HS-27A (cell line): ENCODE results near the gene KLHL34.

Source experiments
- DNase-seq: peaks from one replicate; pipeline ENCODE4 v3.0.0-alpha.2; 2012; ENCODE audit warnings: low read depth, missing footprints

The KLHL34 gene, protein sequence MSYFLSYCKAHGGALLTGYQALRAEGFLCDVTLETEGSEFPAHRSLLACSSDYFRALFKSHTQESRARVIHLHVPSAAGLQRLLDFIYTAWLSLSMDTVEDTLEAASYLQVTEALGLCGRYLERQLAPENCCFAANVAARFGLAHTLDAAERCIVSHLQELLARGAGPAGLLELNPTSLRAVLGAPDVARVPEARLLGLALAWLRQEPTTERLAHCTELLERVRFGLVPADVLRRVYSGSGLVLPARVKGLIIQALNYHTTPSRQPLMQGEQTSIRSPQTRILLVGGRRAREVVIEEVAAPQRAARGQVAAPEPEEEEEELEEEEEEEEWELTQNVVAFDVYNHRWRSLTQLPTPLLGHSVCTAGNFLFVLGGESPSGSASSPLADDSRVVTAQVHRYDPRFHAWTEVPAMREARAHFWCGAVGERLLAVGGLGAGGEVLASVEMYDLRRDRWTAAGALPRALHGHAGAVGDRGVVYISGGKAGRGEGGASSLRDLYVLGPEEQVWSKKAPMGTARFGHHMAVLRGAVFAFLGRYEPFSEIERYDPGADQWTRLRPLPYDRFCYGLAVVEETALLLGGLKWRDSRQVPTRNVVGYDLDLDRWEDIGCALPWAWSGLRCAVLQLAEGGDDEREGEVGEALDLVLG

DNA sequence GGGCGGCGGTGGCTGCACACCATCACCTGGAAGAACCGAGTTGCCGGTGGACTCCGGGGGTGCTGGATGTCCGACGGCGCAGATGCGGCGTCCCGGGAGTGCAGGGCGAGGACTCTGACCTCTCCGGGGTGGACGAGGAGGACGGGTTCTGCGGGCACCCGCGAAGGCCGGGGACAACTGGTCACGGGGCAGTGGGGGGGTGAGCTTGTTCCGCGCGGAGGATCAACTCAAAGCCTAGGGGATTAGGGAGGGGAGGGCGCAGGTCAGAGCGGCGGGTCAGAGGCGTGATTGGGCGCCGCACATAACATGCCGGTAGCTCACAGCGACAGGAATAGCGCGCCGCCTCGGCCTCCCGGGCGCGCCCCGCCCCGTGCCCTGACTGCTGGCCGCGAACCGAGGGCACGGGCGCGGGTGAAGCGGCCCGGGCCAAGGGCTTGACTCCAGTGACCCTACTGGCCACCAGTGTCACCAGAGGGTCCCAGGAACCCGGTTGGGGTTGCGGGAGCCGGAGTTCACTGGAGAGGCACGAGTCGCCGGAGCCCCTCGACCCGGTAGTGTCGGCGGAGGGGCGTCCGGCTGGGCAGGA is at the start of gene KLHL34:
TSS of gene KLHL34 (minus strand) at position 179 of the 586 bp plus-strand sequence. CDS start 542 bp downstream, outside the sequence.
- DNase-seq = no peak

DNA sequence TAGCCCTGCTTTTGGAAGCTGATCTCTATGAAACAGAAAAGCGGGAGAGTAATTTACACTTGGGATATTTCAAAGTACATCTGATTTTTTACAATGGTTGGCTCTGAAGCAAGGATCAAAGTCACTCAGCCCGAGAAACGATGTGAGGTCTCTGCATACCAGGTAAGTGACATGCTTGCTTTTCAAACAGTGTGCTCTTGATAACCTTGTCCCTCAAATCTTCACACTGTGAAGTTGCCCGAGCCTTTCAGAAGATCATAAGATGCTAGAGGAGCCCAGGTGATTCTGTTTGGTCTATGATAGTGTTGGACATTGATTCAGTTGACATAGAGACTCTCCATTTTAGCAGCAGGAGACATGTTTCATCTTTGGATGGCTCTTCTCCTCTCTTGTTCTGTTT is 47.1 kb upstream of the KLHL34 start:
- DNase-seq = no peak

DNA sequence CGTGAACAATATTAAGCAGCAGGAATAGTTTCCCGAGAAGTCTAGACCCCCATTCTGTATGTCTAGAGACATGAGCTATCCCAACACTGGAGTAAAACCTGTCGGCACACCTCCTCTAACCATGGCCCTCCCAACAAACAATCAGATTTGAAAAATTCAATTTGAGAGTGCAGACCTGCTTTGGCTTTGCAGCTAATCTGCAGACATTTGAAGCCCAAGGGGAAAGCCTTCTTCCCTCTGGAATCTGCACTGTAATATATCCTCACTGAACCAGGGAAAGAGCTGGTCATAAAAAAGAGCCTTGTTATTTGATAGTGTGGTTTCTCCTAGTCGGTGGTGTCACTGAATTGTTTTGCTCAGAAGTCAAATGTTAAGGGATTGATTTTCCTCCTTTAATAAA is 44.6 kb upstream of the KLHL34 start:
- DNase-seq = no peak

DNA sequence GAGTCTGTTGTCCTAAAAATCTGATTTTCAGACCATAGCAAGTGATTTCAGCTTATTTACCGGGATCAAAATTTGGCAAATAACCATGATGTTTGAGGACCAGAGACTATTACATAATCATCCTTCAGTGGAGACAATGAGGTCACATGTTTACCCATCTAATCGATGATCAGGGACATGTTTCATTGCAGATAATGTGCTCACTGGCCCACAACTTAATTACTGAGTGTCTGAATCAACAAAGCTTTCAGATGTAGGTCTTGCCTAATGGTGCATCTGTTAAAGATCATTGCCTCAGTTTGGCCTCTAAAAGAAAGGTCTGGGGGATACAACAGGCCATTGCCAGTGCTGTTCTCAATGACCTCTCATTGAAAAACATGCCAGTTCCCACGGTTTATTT is 42.8 kb upstream of the KLHL34 start:
- DNase-seq = no peak

DNA sequence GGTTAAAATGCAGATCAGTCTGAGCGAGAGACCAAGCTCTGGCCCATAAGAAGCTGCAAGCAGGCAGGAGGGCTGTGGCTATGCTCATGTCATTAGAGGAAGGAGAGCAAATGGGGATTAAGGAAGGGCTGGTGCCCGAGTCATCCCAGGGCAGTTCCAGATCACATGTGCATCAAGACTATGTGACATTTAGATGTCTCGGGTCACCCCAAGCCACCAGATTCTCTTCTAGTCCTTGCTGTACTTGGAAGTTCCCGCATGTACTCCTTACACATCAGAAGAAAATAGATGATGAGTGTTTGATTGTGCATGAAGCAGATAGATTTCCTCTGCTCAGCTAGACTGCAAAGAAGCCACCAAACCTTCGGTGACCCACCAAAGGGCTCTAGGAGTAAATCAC is 42.1 kb upstream of the KLHL34 start:
- no peak for DNase-seq

DNA sequence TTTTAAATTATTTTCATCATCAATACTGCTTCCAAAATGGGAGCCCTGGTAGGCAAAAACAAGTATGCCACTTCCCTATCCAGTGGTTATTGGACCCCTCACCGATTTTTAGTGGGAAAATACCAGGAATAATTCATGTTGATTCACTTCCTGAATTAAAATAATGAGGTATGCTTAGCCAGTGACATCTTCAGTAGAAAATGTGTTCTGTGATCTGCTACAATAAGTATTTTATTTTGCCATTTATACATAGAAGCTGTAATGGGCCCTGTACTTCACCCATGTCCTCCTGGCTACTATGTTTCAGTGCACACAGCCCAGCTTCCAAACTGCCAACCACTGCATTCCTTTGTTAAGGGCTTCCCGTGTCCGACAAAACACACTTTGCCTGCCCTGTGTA is 41.0 kb upstream of the KLHL34 start:
- DNase-seq = no peak

DNA sequence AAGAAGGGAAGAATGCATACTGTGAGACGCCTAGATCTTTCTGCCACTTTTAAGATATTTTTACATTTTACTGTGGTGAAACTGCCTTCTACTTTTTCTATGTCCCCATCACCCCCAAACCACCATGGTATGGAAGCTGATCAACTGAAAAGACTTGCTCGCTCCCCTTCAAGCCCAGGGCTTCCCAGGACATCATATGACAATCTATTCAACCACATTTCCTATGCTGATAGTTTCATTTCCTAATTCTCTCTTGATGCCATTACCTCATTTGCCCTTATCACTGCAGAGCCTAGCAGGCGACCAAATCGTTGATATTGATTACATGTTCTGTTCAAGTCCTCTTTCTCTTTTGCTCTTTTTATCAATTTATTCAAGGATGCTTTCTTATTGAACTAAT is 40.1 kb upstream of the KLHL34 start:
- no peak for DNase-seq

DNA sequence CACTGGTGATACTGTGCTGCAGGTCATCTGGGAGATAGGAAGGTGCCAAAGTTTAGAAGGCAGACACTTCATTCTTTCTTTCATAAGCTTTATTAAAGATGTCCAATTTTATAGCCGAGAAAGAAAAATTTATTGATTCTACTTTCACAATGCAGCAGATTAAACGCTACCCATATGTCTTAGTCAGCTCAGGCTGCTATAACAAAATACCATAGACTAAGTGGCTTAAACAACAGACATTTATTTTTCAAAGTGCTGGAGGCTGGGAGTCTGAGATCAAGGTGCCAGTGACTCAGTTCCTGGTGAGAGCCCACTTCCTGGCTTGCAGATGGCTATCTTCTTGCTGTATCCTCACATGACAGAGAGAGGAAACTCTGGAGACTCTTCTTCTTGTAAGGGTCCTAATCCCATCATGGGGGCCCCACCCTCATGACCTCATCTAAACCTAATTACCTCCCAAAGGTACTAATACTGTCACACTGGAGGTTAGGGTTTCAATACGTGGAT is 33.4 kb upstream of the KLHL34 start:
- DNase-seq = no peak

DNA sequence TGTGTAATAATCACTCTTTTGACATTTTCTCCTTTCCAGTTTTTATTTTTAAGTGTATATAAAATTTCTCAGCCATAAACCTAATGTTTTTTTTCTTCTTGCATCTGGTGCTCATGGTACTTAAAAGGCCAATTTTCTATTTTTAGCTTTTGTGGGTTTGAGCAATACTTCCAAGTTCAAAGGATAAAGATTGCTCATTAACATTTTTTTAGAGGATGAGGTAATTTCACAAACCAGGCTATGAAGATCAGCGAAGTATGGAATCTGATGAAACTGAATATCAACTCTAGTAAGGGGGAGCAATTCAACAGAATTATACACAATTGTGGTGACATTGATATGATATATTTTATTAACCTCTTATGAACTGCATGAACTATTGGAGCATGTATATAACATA is 25.8 kb upstream of the KLHL34 start:
- no peak for DNase-seq

DNA sequence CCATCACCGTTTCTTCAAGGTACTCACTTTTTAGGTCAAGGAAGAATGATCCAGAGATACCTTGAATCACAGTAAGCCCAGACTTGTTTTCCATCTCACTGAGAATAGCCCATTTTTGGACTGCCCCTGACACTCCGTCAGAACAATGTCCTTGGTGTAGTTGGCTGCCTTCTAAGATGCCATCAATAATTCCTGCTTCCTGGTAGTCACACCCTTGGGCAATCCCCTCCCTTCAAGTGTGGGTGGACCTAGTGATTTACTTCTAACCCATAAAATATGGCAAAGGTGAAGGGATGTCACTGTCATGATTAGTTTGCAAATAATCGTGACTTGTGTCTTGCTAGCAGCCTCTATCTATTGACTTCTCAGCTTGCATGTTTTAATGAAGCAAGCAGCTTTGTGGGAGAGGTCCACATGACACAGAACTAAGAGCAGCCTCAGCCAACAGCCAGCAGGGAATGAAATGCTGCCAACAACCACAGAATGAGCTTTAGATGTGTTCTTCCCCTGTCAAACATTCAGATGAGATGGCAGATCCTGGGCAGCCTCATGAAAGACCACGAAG is 20.0 kb upstream of the KLHL34 start:
- DNase-seq = no peak

DNA sequence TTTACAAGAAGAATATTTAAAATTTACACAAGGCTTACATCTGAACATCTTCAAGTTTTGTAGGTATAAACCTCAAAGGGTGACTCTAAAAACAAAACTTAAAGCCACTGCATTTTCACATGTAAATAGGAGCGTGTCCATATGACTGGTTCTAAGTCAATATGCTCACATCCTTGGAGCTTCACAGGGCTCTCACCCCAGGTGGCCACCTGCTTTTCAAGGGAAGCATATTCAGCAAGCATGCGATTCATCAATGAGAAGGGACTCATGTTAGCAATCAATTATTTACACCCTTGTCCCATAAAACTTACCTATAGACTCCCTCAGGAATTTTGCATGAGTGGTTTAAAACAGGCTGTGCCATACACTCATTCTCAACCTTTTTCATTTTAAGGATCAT is 17.8 kb upstream of the KLHL34 start:
- DNase-seq = no peak

DNA sequence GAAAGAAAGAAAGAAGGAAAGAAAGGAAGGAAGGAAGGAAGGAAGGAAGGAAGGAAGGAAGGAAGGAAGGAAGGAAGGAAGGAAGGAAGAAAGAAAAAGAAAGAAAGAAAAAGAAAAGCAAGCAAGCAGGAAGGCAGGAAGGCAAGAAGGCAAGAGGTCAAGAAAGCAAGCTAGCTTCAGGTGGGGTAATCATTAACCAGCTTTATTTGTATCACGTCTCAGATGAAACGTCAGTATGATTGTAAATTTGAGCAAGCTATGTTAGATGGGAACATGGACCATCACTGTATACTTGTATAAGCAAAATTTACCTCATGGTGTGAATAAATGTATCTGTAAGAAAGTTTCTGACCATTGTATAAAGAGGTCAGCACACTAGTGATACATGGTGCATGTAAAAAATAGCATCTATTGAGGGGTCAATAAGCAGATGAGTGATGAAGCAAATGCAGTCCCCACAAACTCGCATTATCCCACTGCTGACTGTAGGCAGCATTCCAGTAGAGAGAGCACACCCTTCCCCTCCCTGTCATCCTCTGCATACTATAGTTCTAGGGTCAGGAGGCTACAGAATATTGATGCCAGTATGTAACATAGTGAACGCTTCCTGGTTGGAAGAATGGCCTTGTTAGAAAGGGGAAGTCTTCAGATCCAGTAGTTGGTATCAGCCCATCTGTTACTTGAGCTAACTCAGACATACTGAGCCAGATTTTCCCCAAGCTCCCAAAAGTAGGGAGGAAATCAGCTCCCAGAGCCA is 16.5 kb upstream of the KLHL34 start:
- no peak for DNase-seq

DNA sequence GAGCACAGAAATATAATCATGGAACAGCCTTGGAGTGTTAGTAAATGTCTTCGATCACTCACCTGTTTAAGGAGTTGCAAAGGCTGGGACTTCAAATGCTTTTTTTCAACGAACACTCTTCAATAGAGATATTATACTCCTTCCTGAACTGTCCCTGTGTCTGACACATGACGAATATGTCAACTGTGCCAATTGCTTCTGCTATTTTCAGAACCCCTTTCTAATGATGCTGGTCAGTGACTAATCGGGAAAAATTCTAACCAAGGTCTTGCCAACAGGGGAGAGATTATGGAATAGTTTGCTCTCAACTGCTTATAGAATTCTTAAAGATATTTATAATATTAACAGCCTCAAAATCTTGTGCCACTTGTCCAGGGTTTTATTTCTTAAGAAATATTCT is 8.5 kb upstream of the KLHL34 start:
- DNase-seq = peak; percentile 9

DNA sequence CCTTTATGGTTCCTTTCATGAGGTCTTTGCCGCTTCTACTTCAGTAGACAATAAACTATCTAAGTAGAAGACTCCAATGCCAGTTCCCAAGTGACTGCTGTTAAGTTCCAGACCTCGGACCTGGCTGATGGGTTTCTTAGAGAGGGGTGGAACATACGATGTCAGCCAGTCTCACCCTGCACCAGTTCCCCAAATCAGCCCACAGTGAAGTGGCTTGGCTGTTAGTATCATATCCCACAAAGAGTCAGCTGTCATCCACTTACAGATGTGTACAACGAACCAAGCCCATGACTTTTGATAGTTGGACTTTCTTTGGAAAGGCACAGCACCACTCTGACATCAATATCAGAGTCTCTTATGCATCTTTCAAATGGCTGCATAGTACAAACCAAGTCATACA is 8.1 kb upstream of the KLHL34 start:
- DNase-seq = no peak

DNA sequence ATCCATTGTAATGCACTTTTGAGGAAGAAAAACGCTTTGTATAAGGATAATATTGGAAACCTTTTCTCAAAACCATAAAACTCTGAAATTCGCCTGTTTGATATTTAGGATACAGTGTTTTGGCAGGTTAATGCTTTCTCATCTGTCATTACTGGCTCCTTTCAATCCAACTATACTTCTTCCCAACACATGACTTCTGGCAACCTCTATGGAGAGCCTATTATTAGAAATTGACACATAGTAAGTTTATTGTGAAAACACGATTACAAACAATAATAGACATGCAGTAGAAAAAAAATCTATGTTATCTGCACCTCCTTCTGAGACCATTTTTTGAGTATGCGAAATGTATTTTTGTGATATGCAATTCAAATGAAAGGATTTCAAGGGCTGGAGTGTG is 4.6 kb upstream of the KLHL34 start:
- no peak for DNase-seq

DNA sequence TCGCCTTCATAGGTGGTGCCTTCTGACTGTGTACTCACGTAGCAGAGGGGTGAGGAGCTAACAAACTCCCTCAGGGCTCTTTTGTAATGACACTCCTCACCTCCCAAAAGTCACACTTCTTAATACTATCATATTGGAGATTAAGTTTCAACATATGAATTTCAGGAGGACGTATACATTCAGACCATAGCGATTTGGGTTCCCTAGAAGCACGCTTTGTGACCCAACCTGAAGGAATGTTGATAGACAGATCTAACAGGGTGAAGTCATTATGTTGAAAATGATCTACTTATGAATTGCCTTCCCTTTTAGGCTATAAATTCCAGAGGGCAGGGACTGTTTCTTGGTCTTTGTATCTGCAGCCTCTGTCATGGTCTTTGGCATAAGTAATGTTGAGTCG is 3.2 kb upstream of the KLHL34 start:
- DNase-seq = no peak

DNA sequence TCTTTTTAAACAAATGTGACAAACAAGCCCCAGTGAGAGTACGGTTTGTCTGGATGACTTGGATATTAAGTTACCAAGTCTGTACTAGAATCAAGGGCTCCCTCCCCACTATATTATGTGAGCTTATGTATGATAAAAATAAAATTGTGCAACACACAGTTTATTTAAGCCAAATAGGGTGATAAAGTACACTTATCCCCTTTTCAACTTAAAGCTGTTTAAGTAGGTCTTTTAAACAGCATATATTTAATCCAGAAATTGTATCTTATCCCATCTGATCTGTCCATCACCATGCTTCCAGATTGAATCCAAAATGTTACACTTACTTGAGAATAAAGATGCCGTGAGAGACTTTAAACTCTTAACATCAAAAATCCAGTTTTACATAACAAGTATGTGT is 2.0 kb upstream of the KLHL34 start:
- no peak for DNase-seq

DNA sequence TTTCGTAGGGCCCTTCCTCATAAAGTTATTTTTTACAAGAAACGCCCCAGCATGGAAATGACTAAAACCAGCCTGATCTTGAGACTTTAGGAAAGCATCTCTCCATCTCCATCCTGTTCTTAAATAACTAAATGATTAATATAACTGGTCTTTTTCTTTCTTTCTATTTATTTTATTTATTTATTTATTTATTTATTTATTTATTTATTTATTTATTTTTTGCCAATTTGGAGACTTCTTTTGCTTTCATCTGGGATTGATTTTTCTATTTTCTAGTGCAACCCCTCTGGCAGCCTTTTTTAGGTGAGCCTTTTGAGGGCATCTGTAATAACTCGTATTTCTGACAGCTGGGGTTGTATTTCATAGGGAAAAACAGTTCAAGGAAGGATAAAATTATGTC is 1.2 kb upstream of the KLHL34 start:
- DNase-seq = no peak

DNA sequence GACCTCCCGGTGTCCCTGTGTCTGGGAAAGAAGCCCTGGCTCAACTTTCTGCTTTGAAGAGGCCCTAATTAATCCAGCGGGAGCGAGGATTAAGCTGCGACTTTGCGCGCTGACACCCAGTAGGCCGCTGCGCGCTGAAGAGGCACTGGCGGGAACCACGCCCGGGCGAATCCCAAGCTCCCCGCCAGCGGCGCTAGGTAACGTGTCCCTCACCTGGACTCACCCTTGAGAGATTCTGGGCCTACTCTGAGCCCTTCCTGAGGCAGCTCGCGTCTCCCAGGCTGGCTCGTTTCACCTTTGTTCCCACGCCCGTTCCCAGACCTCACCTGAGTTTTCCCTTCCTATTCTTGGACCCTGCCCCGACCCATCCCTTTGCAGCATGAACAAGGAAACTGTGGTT is 616 bp upstream of the KLHL34 start:
- DNase-seq = no peak

DNA sequence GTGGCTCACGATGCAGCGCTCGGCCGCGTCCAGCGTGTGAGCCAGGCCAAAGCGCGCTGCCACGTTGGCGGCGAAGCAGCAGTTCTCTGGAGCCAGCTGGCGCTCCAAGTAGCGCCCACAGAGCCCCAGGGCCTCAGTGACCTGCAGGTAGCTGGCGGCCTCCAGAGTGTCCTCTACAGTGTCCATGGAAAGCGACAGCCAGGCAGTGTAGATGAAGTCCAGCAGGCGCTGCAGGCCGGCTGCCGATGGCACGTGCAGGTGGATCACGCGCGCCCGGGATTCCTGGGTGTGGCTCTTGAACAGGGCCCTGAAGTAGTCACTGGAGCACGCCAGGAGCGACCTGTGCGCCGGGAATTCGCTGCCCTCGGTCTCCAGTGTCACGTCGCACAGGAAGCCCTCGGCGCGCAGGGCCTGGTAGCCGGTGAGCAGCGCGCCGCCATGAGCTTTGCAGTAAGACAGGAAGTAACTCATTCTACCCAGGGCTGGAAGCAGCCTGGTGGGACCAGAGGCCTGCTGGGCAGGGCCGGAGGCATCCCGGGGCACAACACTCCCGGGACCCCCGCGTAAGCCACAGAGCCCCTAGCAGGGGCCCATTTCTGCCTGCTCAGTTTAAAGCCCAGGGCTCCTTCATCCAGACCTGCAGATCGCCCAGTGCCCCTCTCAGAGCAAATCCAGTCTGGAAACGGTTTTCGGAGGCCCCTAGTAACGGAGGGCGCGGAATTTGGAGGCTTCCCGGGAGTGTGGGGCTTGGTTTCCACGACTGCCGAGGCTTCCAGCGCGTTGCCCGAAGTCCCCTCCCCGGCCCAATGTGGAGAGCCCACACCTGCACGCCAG is 595 bp downstream of the KLHL34 start:
- no peak for DNase-seq

DNA sequence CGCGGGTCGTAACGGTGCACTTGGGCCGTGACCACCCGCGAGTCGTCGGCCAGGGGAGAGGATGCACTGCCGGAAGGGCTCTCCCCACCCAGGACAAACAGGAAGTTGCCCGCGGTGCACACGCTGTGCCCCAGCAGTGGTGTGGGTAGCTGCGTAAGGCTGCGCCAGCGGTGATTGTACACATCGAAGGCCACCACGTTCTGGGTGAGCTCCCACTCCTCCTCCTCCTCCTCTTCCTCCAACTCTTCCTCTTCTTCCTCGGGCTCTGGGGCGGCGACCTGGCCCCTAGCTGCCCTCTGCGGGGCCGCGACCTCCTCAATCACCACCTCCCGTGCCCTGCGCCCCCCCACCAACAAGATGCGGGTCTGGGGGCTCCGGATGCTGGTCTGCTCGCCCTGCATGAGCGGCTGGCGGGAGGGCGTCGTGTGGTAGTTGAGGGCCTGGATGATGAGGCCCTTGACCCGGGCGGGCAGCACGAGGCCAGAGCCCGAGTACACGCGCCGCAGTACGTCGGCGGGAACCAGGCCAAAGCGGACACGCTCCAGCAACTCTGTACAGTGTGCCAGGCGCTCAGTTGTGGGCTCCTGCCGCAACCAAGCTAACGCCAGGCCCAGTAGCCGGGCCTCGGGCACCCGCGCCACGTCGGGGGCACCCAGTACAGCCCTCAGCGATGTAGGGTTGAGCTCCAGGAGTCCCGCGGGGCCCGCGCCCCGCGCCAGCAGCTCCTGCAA is 1.4 kb downstream of the KLHL34 start:
- no peak for DNase-seq
